AG10803 (cell line): ENCODE results near the gene HNRNPA3.

ENCODE experiments used
- DNase-seq: peaks from one replicate; pipeline ENCODE4 v3.0.0; 2010; ENCODE audit warnings: low read depth
- H3K4me3 ChIP-seq: 2 replicates; pipeline ENCODE4 v1.5.1; 2011; ENCODE audit warnings: mild to moderate bottlenecking, low read length, control low read depth
- CTCF ChIP-seq: conservative IDR thresholded peaks from 2 replicates; pipeline ENCODE4 v1.5.1; 2011; ENCODE audit warnings: mild to moderate bottlenecking, low read length, control low read depth, inconsistent platforms

The HNRNPA3 gene

GRCh38 chr2:177251165-177251542 is 38.6 kb downstream of the HNRNPA3 start:
- TF ChIP-seq CTCF: no peak
- H3K4me3 ChIP-seq: no peak overlapping the region
- DNase-seq: no peak

- no peak for TF ChIP-seq CTCF
- no peak overlapping the region for H3K4me3 ChIP-seq
- DNase-seq: no peak
Observed at GRCh38 chr2:177252808-177253531, 40.4 kb downstream of the HNRNPA3 start.

GRCh38 chr2:177253704-177254103 is 41.1 kb downstream of the HNRNPA3 start:
- TF ChIP-seq CTCF: no peak
- no peak for DNase-seq
- H3K4me3 ChIP-seq: no peak overlapping the region

- DNase-seq: peak; percentile 23
- H3K4me3 ChIP-seq: no peak overlapping the region
- no peak for TF ChIP-seq CTCF
Observed at GRCh38 chr2:177254433-177255226, 42.0 kb downstream of the HNRNPA3 start.

GRCh38 chr2:177255227-177255601 is 42.6 kb downstream of the HNRNPA3 start:
- no peak overlapping the region for H3K4me3 ChIP-seq
- TF ChIP-seq CTCF: no peak
- DNase-seq: no peak

GRCh38 chr2:177256026-177256425 is 43.4 kb downstream of the HNRNPA3 start:
- DNase-seq: no peak
- no peak for TF ChIP-seq CTCF
- no peak overlapping the region for H3K4me3 ChIP-seq

GRCh38 chr2:177256695-177257094 is 44.1 kb downstream of the HNRNPA3 start:
- no peak overlapping the region for H3K4me3 ChIP-seq
- TF ChIP-seq CTCF: no peak
- no peak for DNase-seq
